Hepatocyte (in vitro differentiated cells): ENCODE data around the gene TTC23. TPM values are rescaled to one million over a fixed set of nuclear protein-coding genes. Genes with fewer than 3 reads are reported as not detected.

Source experiments
- DNase-seq: peaks from one replicate; pipeline ENCODE4 v3.0.0-alpha.2; 2016; ENCODE audit warnings: low spot score
- H2AFZ ChIP-seq: fragments of 200-600 bp; sonication (generic); 2 replicates; pipeline ENCODE4 v1.6.0; 2016; ENCODE audit warnings: antibody characterized with exemption, mild to moderate bottlenecking
- H3K27ac ChIP-seq: fragments of 200-600 bp; sonication (generic); 2 replicates; pipeline ENCODE4 v1.5.1; 2016; ENCODE audit warnings: mild to moderate bottlenecking
- H3K27me3 ChIP-seq: fragments of 200-600 bp; sonication (generic); 2 replicates; pipeline ENCODE4 v1.6.1; 2016
- H3K36me3 ChIP-seq: fragments of 200-600 bp; sonication (generic); replicated peaks from 2 replicates; pipeline ENCODE4 v1.5.1; 2016; ENCODE audit warnings: low read depth; ENCODE audit not compliant: insufficient read depth
- H3K4me1 ChIP-seq: fragments of 200-600 bp; sonication (generic); 2 replicates; pipeline ENCODE4 v1.5.1; 2016; ENCODE audit warnings: mild to moderate bottlenecking, moderate library complexity; ENCODE audit not compliant: insufficient read depth
- H3K4me2 ChIP-seq: fragments of 200-600 bp; sonication (generic); 2 replicates; pipeline ENCODE4 v1.6.0; 2016
- H3K4me3 ChIP-seq: fragments of 200-600 bp; sonication (generic); 2 replicates; pipeline ENCODE4 v1.5.1; 2016; ENCODE audit warnings: mild to moderate bottlenecking
- H3K79me2 ChIP-seq: fragments of 200-600 bp; sonication (generic); 2 replicates; pipeline ENCODE4 v1.6.0; 2017; ENCODE audit warnings: mild to moderate bottlenecking
- H3K9me2 ChIP-seq: fragments of 200-600 bp; sonication (generic); replicated peaks from 2 replicates; pipeline ENCODE4 v1.6.0; 2017; ENCODE audit warnings: mild to moderate bottlenecking; ENCODE audit not compliant: insufficient read depth
- H3K9me3 ChIP-seq: fragments of 200-600 bp; sonication (generic); 2 replicates; pipeline ENCODE4 v1.5.1; 2016; ENCODE audit warnings: low read depth, mild to moderate bottlenecking
- H4K20me1 ChIP-seq: fragments of 200-600 bp; sonication (generic); 2 replicates; pipeline ENCODE4 v1.6.0; 2016; ENCODE audit warnings: mild to moderate bottlenecking; ENCODE audit not compliant: insufficient read depth, poor library complexity, severe bottlenecking
- EZH2 ChIP-seq: fragments of 200-600 bp; sonication (generic); IDR thresholded peaks from 2 replicates; pipeline ENCODE4 v1.6.1; 2016; ENCODE audit warnings: antibody characterized with exemption, mild to moderate bottlenecking, borderline replicate concordance
- EZH2phosphoT487 ChIP-seq: fragments of 200-600 bp; sonication (generic); IDR thresholded peaks from one replicate; pipeline ENCODE4 v1.6.1; 2018; ENCODE audit warnings: antibody characterized with exemption, mild to moderate bottlenecking, low read depth, moderate library complexity; ENCODE audit not compliant: unreplicated experiment, severe bottlenecking
- WGBS: methylation state at CpG from one replicate; pipeline ENCODE4 v1.1.6; 2016; ENCODE audit warnings: low lambda C conversion rate; ENCODE audit errors: missing lambda C conversion rate; 5-methylcytosine and 5-hydroxymethylcytosine counted together
- polyA plus RNA-seq: library from polyadenylated mRNA; unstranded; fragments of >200 nt; fragmentation: Nextera tagmentation; extraction: Ambion mirVana; gene quantifications from 2 replicates; pipeline ENCODE4 v1.2.1, GENCODE V29; 2016
- total RNA-seq: library from RNA; depleted of rRNA; stranded (reverse); fragments of >200 nt; gene quantifications from 2 replicates; pipeline ENCODE4 v1.2.3, GENCODE V29; 2014
- TF ChIP-seq, protein P1 (sequence below): fragments of 200-600 bp; sonication (generic); IDR thresholded peaks from 2 replicates; pipeline ENCODE4 v1.5.1; 2016; ENCODE audit warnings: antibody characterized with exemption, mild to moderate bottlenecking; ENCODE audit not compliant: poor library complexity

TTC23 gene
- total and polyA plus RNA-seq, 2 experiments from 2014 or later = 31.3 to 46.3 TPM

DNA sequence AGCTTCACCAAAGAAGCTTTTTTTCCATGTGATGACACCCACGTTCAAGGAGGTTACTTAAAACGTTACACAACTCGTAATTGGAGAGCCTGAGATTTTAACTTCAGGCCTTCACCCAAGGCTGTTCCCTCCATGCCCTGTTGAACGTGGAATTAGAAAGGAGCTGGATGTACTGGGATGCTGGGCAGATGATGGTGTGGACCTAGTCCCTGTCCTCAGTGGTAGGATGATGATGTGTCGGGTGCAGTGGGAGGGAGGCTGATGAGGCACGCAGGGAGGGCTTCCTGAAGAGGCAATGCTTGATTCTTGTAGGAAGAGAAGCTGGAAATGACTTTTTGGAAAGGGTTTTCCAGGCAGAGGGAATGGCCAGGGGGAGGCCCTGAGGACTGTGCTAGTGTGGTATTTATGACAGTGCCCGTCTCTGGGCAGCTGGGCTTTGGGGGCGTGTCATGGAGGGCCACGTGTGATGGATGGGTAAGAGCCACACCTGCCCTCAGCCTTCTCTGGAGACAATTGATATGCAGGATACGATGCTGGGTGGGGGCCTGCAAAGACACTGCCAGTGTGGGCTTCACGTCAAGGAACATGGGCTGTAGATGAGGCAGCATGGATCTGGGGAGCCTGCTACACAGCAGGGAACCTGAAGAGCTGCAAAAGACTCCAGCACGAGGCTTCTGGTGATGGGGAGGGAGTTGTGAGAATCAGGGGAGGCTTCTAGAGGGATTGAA, 129.2 kb downstream of the TTC23 start:
- H3K4me1 ChIP-seq = peaks cover 29% of the 10 kb centered on the region
- H3K79me2 ChIP-seq = no peaks in the 10 kb centered on the region
- DNase-seq = no peak
- H4K20me1 ChIP-seq = no peaks in the 10 kb centered on the region
- TF ChIP-seq EZH2 (no peak), EZH2phosphoT487 (no peak)
- TF ChIP-seq, protein P1, sequence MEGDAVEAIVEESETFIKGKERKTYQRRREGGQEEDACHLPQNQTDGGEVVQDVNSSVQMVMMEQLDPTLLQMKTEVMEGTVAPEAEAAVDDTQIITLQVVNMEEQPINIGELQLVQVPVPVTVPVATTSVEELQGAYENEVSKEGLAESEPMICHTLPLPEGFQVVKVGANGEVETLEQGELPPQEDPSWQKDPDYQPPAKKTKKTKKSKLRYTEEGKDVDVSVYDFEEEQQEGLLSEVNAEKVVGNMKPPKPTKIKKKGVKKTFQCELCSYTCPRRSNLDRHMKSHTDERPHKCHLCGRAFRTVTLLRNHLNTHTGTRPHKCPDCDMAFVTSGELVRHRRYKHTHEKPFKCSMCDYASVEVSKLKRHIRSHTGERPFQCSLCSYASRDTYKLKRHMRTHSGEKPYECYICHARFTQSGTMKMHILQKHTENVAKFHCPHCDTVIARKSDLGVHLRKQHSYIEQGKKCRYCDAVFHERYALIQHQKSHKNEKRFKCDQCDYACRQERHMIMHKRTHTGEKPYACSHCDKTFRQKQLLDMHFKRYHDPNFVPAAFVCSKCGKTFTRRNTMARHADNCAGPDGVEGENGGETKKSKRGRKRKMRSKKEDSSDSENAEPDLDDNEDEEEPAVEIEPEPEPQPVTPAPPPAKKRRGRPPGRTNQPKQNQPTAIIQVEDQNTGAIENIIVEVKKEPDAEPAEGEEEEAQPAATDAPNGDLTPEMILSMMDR = no peak
- H3K4me3 ChIP-seq = no peak overlapping the region
- H3K27ac ChIP-seq = no peak overlapping the region
- no peaks in the 10 kb centered on the region for H3K36me3 ChIP-seq
- 85% methylated on average over 12 of the region's 12 CpGs for WGBS
- H3K9me3 ChIP-seq = no peaks in the 10 kb centered on the region
- H3K9me2 ChIP-seq = no peaks in the 10 kb centered on the region
- no peak overlapping the region for H3K4me2 ChIP-seq
- H2AFZ ChIP-seq = no peak overlapping the region
- H3K27me3 ChIP-seq = no peaks in the 10 kb centered on the region

DNA sequence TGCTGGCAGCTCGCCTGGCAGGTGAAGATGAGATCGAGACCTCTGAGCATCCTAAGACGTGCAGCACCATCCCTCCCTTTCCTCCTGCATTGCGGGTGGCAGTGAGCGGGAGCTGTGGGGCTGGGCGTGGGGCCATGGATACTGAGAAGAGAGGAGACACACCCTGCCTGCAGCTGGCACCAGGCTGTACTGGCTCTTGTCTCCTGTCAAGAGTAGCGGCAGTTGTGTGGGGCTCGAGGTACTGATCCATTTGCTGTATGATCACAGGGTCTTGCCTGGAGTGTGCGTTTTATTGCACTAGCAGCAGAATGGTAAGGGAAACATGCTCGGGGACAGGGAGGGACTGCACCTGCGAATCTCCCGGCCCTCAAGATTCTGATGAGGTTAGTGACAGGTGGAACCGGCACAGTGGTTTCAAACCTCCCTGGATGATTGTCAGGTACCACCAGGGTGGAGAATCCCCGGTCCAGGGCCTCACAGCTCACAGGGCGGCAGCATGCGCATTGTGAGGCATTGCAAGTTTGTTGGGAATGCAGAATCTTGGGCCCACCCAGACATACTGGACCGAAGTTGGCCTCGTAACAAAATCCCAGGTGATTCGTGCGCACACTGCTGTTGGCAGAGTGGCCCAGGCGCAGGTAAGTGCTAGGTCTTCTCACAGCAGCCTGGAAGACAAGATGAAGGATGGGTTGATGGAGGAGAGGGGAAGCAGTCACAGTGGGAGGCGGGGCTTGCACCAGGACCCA, 130.4 kb downstream of the TTC23 start:
- Histone ChIP-seq H3K4me3 (no peak overlapping the region), H4K20me1 (no peaks in the 10 kb centered on the region), H3K9me2 (no peaks in the 10 kb centered on the region), H3K9me3 (no peaks in the 10 kb centered on the region), H3K79me2 (no peaks in the 10 kb centered on the region), H3K27me3 (no peaks in the 10 kb centered on the region), H3K4me1 (peaks cover 18% of the 10 kb centered on the region), H3K27ac (no peak overlapping the region), H3K36me3 (no peaks in the 10 kb centered on the region), H2AFZ (no peak overlapping the region), H3K4me2 (no peak overlapping the region)
- 96% methylated on average over 22 of the region's 22 CpGs for WGBS
- TF ChIP-seq, protein P1 = no peak
- no peak for TF ChIP-seq EZH2
- DNase-seq = no peak

DNA sequence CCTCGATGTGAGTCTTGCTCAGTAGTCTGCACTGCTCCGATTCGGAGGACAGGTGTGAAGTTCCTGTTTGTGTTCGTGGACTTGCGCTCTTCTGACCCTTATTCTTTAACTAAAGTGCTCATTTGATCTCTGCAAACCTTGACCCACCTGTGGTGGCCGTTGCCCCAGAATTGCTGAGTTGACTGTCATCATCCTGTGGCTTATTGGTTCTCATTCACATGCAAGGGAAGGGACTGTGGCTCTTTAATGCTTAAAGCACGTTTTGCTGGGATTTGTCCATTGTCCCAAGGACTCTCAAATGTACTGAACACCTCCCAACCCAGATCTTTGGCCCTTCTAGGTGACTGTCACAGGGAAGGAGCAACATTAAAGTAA, 131.1 kb downstream of the TTC23 start:
- 86% methylated on average over 7 of the region's 7 CpGs for WGBS
- Histone ChIP-seq H3K79me2 (no peaks in the 10 kb centered on the region), H3K36me3 (no peaks in the 10 kb centered on the region), H3K4me3 (no peak overlapping the region), H3K27me3 (no peaks in the 10 kb centered on the region), H3K4me1 (peaks cover 15% of the 10 kb centered on the region), H4K20me1 (no peaks in the 10 kb centered on the region), H3K9me3 (no peaks in the 10 kb centered on the region), H3K4me2 (no peak overlapping the region), H3K9me2 (no peaks in the 10 kb centered on the region), H3K27ac (no peak overlapping the region), H2AFZ (no peak overlapping the region)
- no peak for DNase-seq
- TF ChIP-seq, protein P1 = no peak
- TF ChIP-seq EZH2phosphoT487 (no peak), EZH2 (no peak)
